Panc1 (cell line): Measurements from ENCODE around the gene ZNF385C. TPM values are rescaled to one million over a fixed set of nuclear protein-coding genes. Genes with fewer than 3 reads are reported as not detected.

ENCODE experiments used
- ATAC-seq: fragments of 200-7000 bp; cut with Tn5 transposase; 2 replicates; pipeline ENCODE4 v1.9.1; 2020; ENCODE audit warnings: mild to moderate bottlenecking, moderate library complexity
- BruUV-seq: library from RNA; stranded (reverse); fragments of 400-500 nt; replicated peaks from 2 replicates; lab custom pipeline; 2021; lab: Mats Ljungman, UMichigan
- CTCF ChIA-PET: fragments of 300-600 bp; sonication (Branson Sonifier 250); formaldehyde crosslinking; loops from one replicate; lab custom pipeline; 2022; ENCODE audit warnings: antibody characterized with exemption; lab: Charles Lee
- POLR2A ChIA-PET: fragments of 300-600 bp; sonication (Branson Sonifier 250); formaldehyde crosslinking; loops from one replicate; lab custom pipeline; 2022; ENCODE audit warnings: antibody characterized with exemption; lab: Charles Lee
- DNase-seq: peaks from one replicate; pipeline ENCODE4 v3.0.0-alpha.2; 2010; ENCODE audit warnings: low read depth, low spot score
- H3K27ac ChIP-seq: 2 replicates; pipeline ENCODE4 v1.5.1; 2011; ENCODE audit warnings: mild to moderate bottlenecking, low read length, inconsistent platforms
- H3K27me3 ChIP-seq: fragments of 200-500 bp; sonication (Bioruptor generic); 2 replicates; pipeline ENCODE4 v1.6.0; 2014; ENCODE audit warnings: low read length, inconsistent platforms; ENCODE audit not compliant: control insufficient read depth, insufficient read depth
- H3K36me3 ChIP-seq: fragments of 200-500 bp; sonication (Bioruptor generic); 2 replicates; pipeline ENCODE4 v1.5.1; 2014; ENCODE audit warnings: inconsistent platforms, mild to moderate bottlenecking, low read length, moderate library complexity; ENCODE audit not compliant: control insufficient read depth, insufficient read depth
- H3K4me1 ChIP-seq: 2 replicates; pipeline ENCODE4 v1.5.1; 2011; ENCODE audit warnings: inconsistent platforms, mild to moderate bottlenecking, low read length, moderate library complexity; ENCODE audit not compliant: control insufficient read depth, insufficient read depth
- H3K4me3 ChIP-seq, 2 experiments: 2 replicates each; pipeline ENCODE4 v1.5.1; 2011 to 2012; ENCODE audit warnings: low read depth in 2 of 2, low read length in 2 of 2, mild to moderate bottlenecking in 2 of 2, inconsistent platforms in 1 of 2, moderate library complexity in 1 of 2
- H3K9me3 ChIP-seq: fragments of 200-500 bp; sonication (Bioruptor generic); 2 replicates; pipeline ENCODE4 v1.5.1; 2014; ENCODE audit warnings: low read depth, mild to moderate bottlenecking, inconsistent platforms, low read length, moderate library complexity; ENCODE audit not compliant: control insufficient read depth, insufficient read depth
- CTCF ChIP-seq: fragments of 450-650 bp; IDR thresholded peaks from 2 replicates; pipeline ENCODE4 v1.5.1; 2017; ENCODE audit warnings: mild to moderate bottlenecking
- POLR2AphosphoS5 ChIP-seq: IDR thresholded peaks from 2 replicates; pipeline ENCODE4 v1.6.1; 2012; ENCODE audit warnings: mild to moderate bottlenecking, low read depth, low read length, moderate library complexity
- REST ChIP-seq, 2 experiments: IDR thresholded peaks; 2 replicates each; pipeline ENCODE4 v1.6.1; 2011 to 2012; ENCODE audit warnings: low read depth in 2 of 2, control low read depth in 1 of 2, low read length in 1 of 2, mild to moderate bottlenecking in 1 of 2, moderate library complexity in 1 of 2; ENCODE audit not compliant: insufficient read depth in 1 of 2
- SIN3A ChIP-seq: IDR thresholded peaks from 2 replicates; pipeline ENCODE4 v1.6.1; 2012; ENCODE audit warnings: low read depth, mild to moderate bottlenecking, low read length, moderate library complexity, borderline replicate concordance; ENCODE audit not compliant: insufficient read depth
- TCF7L2 ChIP-seq: IDR thresholded peaks from 2 replicates; pipeline ENCODE4 v1.6.1; 2011; ENCODE audit warnings: mild to moderate bottlenecking, low read depth, low read length, inconsistent platforms
- in situ Hi-C: cut with HindIII; loops from 2 replicates; pipeline ENCODE4 v1.10.0; 2016; ENCODE audit warnings: low sequenced_read_pairs, low pct_unique_long_range_greater_than_20kb
- intact Hi-C: fragments of 100-400 bp; cut with micrococcal nuclease; formaldehyde crosslinking; loops from one replicate; pipeline ENCODE4 v1.10.0; 2022; ENCODE audit not compliant: unreplicated experiment
- total RNA-seq: library from RNA; stranded (reverse); gene quantifications from one replicate; pipeline ENCODE4 v1.2.1, GENCODE V29; 2021; ENCODE audit not compliant: unreplicated experiment

ZNF385C gene
- total RNA-seq, 1 experiment from 2014 or later = 0.21 TPM

GRCh38 chr17:42110301-42111264 is 12.3 kb upstream of the ZNF385C start:
- BruUV-seq = no TSS peak
- no peaks in the 10 kb centered on the region for H3K27me3 ChIP-seq
- H3K4me1 ChIP-seq = peaks cover 9% of the 10 kb centered on the region
- no peak overlapping the region for H3K27ac ChIP-seq
- intact Hi-C loops = loop anchor here (5.0 kb wide), 1 partner anchor 148 kb away; no protein-coding TSS in a partner anchor
- no peak for ATAC-seq
- H3K36me3 ChIP-seq = no peaks in the 10 kb centered on the region
- DNase-seq = no peak
- in situ Hi-C loops = no loop called here
- no peak overlapping the region for H3K4me3 ChIP-seq
- H3K9me3 ChIP-seq = no peaks in the 10 kb centered on the region
- ChIA-PET CTCF (interaction anchor here (0.6 kb wide), 1 partner anchor 9 kb away, joined by 3 read pairs; no protein-coding TSS in a partner anchor), POLR2A (no interaction called here)
- TF ChIP-seq CTCF = no peak

- in situ Hi-C loops (no loop called here), intact Hi-C loops (no loop called here)
- CTCF ChIA-PET = no interaction called here
- ATAC-seq = no peak
- TF ChIP-seq SIN3A (no peak), REST (IDR thresholded peaks at IDR 0.05; ENCODE audit: insufficient read depth in 1 of 2, low read depth in 2 of 2, low read length in 1 of 2) (no peak), CTCF (no peak), TCF7L2 (no peak), POLR2AphosphoS5 (no peak)
- DNase-seq = no peak
- Histone ChIP-seq H3K27ac (no peak overlapping the region), H3K27me3 (no peaks in the 10 kb centered on the region), H3K4me1 (peaks cover 9% of the 10 kb centered on the region), H3K4me3 (no peak overlapping the region), H3K36me3 (no peaks in the 10 kb centered on the region), H3K9me3 (no peaks in the 10 kb centered on the region)
- BruUV-seq = no TSS peak
- POLR2A ChIA-PET = no interaction called here
These were observed 10.8 kb upstream of the ZNF385C start for GRCh38 chr17:42109086-42109485.
